Measurements from ENCODE around the gene PNPLA7.
"Not testable (repeated sequence)": the region's sequence is repeated elsewhere in the genome, so short reads cannot be mapped to it uniquely, and the experiment has no call there.

PNPLA7 gene
- total RNA-seq = 2.4 to 11.1 (median 5.2) reads per million in 18 experiments

- DNase-seq = peak; percentile 82 to 86
Observed at GRCh38 chr9:137550231-137550621, at the start of gene PNPLA7. Gene PNPLA7 (minus strand): TSS chr9:137550402. CDS start chr9:137550197, 205 bp downstream.

DNA sequence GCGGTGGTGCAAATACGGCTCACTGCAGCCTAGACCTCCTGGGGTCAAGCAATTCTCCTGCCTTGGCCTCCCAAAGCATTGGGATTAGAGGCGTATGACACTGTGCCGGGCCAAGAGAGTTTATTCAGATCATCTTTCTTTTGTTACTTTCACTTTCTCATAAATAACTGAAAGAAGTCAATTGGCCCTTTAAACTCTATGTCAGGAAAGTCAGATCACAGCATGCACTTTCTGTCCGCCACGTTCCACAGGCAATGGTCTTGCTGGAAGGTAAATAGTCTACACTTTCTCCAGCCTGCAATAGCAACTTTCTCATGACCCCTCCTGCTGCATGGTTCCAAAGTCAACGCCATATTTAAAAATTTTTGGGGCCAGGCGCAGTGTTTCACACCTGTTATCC lies 48.7 kb upstream of the PNPLA7 start:
- no peak for DNase-seq

- DNase-seq = not testable (repeated sequence)
Observed at GRCh38 chr9:137596577-137596976, 46.4 kb upstream of the PNPLA7 start.

DNA sequence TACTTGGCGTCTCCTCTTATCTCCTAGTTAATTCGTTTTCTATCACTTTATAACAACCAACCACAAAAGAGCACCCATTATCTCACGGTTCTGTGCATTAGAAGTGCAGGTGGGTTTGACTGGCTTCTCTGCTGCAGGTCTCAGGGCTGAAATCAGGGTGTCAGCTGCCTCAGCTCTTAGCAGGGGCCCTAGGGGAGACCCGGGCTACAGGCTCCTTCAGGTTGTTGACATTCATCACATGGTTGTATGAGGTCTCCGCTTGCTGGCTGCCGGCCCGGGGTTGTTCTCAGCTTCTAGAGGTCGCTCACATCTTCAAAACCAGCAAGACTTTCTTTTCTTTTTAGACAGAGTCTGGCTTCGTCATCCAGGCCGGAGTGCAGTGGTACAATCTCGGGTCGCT lies 43.0 kb upstream of the PNPLA7 start:
- DNase-seq = no peak

- DNase-seq = peak; percentile 33 to 54
Observed at GRCh38 chr9:137592767-137593166, 42.6 kb upstream of the PNPLA7 start.

DNA sequence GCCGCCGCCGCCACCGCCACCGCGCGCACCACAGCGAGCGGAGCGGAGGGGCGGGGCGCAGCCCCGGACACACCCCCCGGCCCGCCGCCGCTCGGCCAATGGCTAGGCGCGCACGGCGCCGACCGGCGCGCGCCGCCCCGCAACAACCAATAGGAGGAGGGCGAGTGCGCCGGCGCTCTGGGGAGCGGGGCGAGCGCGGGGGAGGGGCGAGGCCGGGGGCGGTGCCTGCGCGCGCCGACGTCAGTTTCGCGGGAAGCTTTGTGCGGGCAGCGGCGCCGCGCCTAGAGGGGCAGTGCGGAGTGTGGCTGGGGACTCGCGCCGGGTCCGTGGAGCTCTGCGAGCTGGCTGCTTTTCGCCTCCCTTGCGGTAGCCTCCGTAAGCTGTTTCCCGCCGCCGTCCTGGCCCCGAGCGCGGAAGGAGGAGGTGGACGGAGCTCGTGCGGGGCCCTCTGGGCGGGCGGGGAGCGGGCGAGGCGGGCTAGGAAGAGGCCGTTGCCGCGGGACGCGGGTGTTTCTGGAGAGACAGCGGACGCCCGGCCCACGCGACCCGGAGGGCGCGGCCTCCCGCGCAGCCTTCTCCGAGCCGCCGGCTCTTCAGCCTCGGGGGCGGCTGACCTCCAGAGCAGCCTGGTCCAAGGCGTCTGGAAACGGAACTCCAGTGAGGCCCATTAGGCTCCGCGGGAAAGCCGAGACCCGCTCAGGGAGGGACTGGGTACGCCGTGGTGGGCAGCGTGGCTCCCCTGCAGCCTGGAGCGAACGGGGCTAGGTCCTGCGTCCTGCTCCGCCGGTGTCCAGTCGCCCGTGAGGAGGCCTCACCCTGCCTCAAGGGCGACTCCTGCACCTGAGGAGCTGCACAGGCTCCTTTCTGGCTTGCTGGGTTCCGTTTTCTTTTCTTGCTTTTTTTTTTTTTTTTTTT lies 40.5 kb upstream of the PNPLA7 start, which contains the start of gene ZMYND19:
TSS of gene ZMYND19 (minus strand) at position 44 of the 915 bp plus-strand sequence. CDS start 249 bp downstream, outside the sequence.
- DNase-seq = peak; percentile 89 to 94

GRCh38 chr9:137590123-137590468 lies 39.9 kb upstream of the PNPLA7 start:
- no peak for DNase-seq

DNA sequence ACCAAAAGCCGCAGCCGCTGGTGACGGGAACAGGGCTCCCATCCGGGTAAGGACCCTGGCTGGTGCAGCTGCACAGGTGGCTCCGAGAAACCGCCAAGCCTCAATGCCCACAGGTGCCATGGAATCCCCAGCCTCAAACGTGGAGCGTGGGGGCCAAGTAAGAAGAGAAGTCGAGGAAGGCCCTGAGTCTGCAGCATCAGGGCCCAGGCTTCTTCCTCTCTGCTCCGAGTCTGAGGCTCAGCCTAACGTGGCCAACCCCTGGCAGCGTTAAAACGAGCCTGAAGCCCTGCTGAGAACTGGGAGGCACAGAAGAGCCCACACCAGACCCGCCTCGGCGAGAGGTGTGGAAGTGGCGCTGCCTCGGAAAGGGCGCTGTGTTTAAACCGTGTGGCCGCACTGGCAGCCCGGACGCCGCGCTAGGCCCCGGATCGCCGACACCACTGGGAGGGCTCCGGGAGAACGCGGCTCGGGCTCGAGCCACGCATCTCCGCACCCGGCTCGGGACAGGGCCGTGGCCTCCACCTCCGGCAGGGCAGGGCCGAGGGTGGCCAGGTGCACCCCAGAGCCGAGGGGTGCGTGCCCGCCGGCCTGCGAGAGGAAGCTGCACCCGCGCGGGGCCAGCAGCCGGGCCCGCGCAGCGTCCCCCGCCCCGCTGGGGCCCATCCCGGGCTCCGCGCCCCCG lies 39.4 kb upstream of the PNPLA7 start:
- peak in 1 of 2 donors; percentile 8 for DNase-seq

DNA sequence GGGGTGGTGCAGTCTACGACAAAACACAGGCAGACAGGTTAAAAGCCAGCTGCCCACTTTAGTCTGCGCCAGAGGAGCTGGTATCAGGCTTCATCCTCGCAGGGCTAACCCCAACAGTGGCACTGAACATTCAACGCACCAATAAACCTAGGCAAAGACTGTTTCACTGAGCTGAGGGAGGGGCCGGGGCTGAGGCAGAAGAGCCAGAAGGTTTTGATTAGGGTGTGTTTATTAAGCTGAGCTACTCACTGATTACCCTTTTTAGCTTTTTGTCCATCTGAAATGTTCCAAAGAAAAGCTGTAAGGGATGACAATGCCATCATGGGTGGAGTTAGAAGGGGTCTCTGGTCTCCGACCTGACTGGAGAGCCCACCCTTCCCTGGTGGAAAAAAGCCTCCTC lies 38.7 kb upstream of the PNPLA7 start:
- DNase-seq = no peak

GRCh38 chr9:137588311-137588710 lies 38.1 kb upstream of the PNPLA7 start:
- DNase-seq = no peak

DNA sequence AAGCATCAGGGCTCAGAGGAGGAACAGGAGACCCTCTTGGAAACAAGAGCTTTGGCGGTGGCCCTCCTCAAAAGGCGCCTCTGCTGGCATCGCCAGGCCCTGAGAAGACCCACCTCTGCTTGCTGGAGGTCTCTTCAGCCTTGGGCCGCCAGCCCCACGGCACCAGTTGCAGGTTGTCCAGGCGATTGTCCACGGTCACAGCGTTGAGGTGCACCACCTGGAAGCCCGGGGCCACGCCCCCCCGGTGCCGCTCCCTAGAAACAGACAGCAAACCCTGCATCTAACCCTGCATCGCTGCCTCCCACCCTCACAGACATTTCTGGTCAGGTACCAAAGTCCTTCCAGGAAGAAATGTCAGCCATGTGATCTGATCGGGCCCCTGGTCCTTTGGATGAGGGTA lies 36.7 kb upstream of the PNPLA7 start:
- no peak for DNase-seq

GRCh38 chr9:137583957-137584356 lies 33.8 kb upstream of the PNPLA7 start:
- no peak for DNase-seq

GRCh38 chr9:137583347-137583746 lies 33.1 kb upstream of the PNPLA7 start:
- no peak for DNase-seq

- DNase-seq = peak; percentile 21 to 27
Observed at GRCh38 chr9:137582286-137582860, 32.2 kb upstream of the PNPLA7 start.

GRCh38 chr9:137581361-137582285 lies 31.4 kb upstream of the PNPLA7 start:
- no peak for DNase-seq

- DNase-seq = no peak
Observed at GRCh38 chr9:137580954-137581322, 30.7 kb upstream of the PNPLA7 start.

GRCh38 chr9:137580209-137580953 lies 30.2 kb upstream of the PNPLA7 start:
- no peak for DNase-seq

GRCh38 chr9:137579259-137579604 lies 29.0 kb upstream of the PNPLA7 start:
- DNase-seq = no peak

DNA sequence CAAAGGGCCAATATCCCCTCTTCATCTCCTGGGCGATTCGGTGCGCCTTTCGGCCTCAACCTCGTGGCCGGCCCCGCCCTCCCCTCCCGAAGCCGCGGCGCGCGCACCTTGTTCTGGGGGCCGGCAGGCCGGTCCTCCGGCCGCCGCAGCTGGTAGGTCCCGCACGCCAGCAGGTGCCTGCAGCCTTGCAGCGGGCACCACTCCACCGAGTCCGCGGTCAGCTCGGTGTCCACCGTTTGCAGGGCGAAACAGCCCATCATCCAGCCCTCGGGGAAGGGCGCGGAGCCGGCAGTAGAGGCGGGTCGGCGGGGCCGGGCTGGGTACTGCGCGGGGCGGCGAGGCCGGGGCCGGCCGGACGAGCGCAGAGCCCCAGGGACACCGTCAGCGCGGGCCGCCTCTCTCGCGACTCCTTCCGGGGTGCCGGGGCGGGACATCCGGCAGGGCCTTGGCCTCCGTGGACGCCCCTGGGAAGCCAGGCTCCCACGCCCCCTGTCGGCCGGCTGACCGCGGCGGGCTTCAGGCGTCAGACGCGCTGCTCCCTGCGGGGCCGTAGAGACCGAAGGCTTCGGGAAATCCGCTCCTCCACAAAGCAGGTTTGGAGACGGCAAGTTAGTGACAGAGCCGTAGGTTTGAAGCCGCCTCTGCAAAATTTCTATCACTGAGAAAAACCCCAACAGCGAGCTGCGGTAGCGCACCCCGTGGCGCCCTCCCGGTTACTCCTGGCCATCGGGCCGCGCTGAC lies 28.5 kb upstream of the PNPLA7 start, which contains the start of gene DPH7:
TSS of gene DPH7 (minus strand) at position 408 of the 741 bp plus-strand sequence. CDS start at position 260, 148 bp downstream.
- peak; percentile 95 to 96 for DNase-seq

DNA sequence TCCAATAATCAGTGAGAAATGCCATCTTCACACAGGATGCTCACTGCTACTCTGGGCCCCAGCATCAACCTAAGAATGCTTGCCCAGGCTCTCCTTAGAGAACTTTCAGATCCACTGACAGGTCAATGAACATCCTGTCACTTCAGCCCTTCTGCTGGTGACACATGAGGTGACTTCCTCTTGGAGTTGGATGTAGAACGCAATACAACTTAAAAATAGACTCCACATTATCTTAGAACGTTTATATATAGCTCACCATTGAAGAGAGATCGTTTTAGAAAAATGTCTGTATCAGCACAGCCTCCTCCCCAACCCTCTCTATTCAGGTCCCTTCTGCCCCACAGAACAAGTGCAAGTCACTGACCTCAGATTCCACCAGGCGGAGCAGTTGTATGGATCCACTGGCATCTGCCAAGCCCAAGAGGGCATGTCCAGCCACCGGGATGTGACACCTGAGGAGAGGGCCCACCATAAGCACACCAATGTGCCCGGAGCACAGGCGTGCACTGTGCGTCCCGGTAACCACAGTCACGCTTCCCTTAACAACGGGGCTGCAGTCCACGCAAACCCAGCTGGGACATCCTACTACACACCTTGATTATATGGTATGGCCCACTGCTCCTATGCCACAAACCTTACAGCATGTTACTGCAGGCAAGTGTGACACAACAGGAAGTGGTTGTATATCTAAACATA lies 25.7 kb upstream of the PNPLA7 start:
- no peak for DNase-seq
